Measurements from ENCODE around the gene PODXL2.
"Not testable (repeated sequence)": the region's sequence is repeated elsewhere in the genome, so short reads cannot be mapped to it uniquely, and the experiment has no call there.

GRCh38 chr3:127682175-127682554 is 53.2 kb downstream of the PODXL2 start:
- not testable (repeated sequence) for TF ChIP-seq CTCF, POLR2A (IDR thresholded peaks at IDR 0.05)

Data from uterus (tissue), 2 donors.